Vagina (tissue), 2 donors: Measurements from ENCODE around the gene GNAQ.

Experiments
- POLR2A ChIP-seq, 2 donors: fragments of 450-650 bp; IDR thresholded peaks; one replicate each; pipeline ENCODE4 v1.6.1; 2017; ENCODE audit warnings: antibody characterized with exemption in 2 of 2, mild to moderate bottlenecking in 2 of 2, moderate library complexity in 2 of 2
- POLR2AphosphoS5 ChIP-seq, 2 donors: sonication (generic); formaldehyde crosslinking; IDR thresholded peaks; one replicate each; pipeline ENCODE4 v1.9.0; 2017; ENCODE audit warnings: antibody characterized with exemption in 2 of 2, mild to moderate bottlenecking in 2 of 2, low read depth in 1 of 2; ENCODE audit not compliant: insufficient read depth in 1 of 2

DNA sequence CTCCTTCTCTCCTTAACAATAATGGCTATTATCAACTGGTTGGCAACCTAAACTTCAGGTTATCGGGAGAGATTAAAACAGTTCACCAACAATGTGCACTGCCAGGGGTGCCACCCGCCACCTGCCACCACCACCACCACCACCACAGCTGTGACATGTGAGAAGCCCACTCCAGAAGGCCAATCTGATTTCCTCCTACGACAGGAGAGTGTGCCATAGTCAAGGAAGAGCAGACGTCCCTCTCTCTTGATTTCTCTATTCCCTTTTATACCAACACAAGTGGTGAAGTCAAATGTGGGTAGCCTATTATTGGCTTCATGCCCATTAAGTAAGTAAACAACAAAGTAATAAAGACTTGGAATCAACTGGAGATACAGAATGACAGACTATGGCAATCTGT, 22.4 kb downstream of the GNAQ start:
- TF ChIP-seq POLR2A (IDR thresholded peaks at IDR 0.05) (no peak), POLR2AphosphoS5 (IDR thresholded peaks at IDR 0.05; ENCODE audit: insufficient read depth in 1 of 2, low read depth in 1 of 2) (no peak)
